Left forelimb (tissue), 1 donor: ENCODE data around the gene TARS3.
"Not testable (repeated sequence)": the region's sequence is repeated elsewhere in the genome, so short reads cannot be mapped to it uniquely, and the experiment has no call there.

Experiments used
- DNase-seq: peaks from one replicate; pipeline ENCODE4 v3.0.0-alpha.2; 2018; ENCODE audit warnings: low spot score

TARS3 gene

GRCh38 chr15:101698314-101698713 is 26.0 kb downstream of the TARS3 start:
- DNase-seq = no peak

GRCh38 chr15:101697488-101697887 is 26.8 kb downstream of the TARS3 start:
- DNase-seq = no peak

DNA sequence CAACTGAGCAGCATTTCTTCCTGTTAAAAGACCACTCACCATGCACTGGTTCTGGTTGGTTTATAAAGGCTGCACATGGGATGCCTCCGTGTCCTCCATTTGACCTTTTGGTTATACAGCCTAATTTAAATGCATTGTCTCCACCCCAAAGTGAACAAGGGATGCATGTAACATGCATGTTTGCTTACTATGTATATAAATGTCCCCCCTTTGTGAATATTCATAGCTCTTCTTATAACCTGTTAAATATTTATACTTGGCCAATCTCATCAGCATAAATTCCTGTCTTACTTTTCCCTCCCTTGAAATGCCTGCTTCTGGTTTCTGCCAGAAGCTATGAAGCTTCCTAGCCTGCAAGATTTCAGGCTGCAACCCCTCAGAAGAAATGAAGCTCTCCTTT is 27.4 kb downstream of the TARS3 start:
- DNase-seq = no peak

DNA sequence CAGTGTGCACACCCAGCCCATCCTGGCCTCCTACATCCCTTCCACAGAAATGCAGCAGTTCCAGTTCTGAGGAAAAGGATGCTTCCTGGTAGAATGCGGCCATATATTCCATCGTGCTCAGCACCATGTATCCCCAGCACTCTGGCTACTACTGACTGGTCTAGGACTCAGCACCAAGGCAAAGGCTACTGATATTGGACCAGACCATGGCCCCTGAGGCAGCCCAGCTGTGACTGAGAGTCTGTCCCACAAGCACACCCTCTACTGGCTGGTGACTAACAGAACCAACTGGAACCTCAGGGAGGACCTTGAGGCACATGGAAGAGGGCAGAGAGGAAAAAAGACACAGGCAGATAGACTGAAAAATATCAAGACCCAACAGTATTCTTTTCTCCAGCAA is 30.0 kb downstream of the TARS3 start:
- no peak for DNase-seq

DNA sequence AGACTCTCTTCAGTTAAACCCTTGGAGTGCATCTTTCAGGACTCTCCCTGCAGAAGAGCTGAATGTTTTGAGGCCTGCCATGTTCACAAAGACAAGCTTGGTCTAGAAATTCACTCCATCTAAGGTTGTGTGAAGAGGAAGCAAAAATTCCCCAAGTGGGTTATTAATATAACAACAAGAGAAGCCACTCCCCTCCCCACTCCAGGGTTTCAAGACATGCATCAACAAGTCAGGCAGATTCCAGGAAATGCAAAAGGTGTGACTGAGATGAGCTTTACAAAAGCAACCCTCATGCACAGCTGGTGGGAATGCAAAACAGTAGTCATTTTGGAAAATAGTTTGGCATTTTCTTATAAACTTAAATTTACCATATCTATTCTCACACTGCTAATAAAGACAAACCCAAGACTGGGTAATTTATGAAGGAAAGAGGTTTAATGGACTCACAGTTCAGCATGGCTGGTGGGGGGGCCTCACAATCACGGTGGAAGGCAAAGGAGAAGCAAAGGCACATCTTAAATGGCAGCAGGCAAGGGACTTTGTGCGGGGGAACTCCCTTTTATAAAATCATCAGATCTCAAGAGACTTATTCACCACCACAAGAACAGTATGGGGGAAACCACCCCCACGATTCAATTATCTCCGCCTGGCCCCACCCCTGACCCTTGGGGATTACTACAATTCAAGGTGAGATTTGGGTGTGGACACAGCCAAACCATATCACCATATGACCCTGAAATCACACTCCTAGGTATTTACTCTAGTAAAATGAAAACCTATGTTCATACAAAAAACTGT is 31.3 kb downstream of the TARS3 start:
- no peak for DNase-seq

DNA sequence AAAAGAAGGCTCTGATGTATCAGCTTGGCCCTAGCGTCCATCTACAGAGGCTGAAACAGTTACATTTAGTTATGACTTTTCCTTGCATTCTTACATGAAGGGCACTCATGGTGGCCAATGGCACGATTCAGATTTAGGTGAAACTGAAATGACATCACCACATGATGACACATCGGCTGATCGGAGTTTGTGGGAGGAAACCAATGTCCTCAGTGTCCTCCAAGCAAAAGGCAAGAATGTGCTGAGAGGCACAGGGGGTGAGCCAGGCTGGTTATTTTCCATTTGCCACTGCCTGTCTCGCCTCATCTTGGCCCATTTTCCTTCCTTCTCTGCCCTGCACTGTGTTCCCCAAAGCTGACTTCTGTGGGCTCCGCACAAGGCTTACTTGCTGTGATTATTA is 34.4 kb downstream of the TARS3 start:
- DNase-seq = no peak

GRCh38 chr15:101686718-101687117 is 37.6 kb downstream of the TARS3 start:
- DNase-seq = no peak

GRCh38 chr15:101684877-101685276 is 39.4 kb downstream of the TARS3 start:
- DNase-seq = no peak

DNA sequence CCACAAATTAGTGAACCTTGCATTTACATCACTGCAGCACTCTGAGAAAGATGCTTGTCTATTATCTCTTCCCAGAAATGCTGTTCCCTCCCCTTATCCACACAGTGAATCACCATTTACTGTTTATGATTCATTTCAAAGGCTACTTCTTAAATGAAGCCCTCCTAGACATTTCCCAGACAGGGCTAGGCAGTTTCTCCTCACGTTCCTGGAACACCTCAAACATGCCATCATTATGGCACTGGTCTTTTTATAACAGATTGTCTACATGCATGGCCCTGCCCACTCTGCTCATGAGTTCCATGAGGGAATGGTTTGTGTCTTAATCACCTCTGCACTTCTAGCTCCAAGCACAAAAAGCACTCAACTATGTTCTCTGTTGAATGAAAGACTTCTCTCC is 39.9 kb downstream of the TARS3 start:
- no peak for DNase-seq

GRCh38 chr15:101679806-101680205 is 44.5 kb downstream of the TARS3 start:
- no peak for DNase-seq

DNA sequence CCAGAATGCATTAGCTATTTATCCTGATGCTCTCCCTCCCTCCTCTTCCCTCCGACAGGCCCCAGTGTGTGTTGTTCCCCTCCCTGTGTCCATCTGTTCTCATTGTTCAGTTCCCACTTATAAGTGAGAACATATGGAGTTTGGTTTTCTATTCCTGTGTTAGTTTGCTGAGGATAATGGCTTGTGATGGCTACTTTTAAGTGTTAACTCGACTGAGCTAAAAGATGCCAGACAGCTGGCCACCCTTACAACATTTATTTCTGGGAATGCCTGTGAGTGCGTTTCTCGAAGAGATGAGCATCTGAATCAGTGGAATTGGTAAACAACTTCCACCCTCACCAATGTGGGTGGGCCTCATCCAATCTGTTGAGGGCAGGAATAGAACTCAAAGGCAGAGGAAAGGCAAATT is 47.3 kb downstream of the TARS3 start:
- no peak for DNase-seq

DNA sequence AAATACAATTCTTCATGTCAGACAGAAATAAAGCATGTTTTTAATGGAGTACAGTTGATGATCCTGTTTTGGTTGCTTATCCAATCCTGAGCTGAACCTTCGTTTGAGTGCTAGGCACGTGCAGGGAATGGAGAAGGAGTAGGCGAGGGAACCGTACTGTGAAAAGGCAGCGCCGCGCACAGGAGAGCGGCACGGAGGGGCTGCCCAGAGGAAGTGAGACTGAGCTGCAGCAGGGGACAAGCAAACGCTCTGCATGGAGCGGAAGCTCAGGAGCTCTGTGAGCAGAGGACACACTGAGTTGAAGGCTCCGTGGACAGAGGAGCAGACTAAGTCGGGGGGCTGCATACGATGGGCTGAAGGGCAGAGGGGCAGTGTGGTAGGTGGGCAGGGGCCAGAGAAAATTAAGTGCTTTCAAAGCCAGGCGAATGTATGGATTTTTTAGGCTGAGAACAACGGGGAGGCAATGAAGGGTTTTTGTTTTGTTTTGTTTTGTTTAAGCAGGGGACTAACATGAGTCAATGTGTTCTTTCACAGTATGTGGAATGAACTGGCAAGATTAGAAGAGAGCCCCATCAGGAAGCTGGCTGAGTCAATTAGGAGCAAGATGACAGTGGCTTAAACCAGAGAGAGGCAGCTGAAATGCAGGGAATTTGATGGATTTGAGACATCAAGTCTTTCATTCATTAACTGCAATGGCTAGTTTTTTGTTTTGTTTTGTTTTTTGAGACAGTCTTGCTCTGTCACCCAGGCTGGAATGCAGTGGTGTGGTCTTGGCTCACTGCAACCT is 48.3 kb downstream of the TARS3 start:
- DNase-seq = no peak

DNA sequence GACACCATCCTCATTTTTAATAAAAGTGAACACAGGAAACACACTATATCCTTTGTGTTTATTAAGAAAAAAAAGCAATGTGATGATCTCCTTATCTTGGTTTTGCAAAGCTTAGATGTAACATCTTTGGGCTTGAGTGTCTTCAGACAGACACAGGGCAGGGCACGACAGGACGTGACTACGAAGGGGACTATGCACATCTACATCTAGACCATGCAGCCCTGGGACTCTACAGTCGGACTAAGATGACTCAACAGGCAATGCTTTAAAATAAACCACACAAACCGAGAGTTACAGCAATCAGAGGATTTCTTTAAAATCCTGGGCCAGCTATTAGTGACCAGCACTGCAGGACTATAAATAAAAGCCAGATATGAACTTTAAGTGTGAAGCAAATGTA is 49.3 kb downstream of the TARS3 start:
- DNase-seq = no peak

DNA sequence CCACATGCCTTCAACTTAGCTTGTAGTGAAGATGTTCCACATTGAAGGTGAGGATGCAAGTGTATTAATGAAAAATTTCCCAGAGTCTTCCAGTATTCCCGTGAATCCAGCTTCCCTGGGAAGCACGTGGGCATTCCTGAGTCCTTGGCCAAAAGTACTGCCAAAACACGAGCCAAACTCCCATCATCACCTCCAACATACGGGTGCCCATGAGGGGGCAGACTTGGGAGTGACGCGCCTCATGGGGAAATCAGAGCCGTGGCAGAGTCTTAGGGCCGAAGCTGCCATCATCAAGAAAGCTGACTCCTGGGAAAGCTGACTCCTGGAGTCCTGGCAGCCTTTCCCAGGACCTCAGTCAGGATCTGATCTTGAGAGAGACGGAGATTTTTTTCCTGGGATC is 52.0 kb downstream of the TARS3 start:
- no peak for DNase-seq

DNA sequence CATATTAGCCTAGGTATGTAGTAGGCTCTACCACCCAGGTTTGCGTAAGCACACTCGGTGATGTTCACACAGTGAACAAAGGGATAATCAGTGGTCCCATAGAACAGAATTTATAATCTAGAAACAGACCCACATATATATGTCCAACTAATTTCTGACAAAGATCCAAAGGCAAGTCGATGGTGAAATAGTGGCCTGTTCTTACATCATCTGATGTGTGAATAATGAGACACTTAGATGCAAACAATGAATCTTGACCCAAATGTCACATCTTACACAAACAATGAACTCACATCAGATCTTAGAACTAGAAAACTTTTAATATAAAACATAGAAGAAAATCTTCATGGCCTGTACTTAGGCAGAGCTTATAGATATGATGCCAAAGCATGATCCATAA is 54.5 kb downstream of the TARS3 start:
- no peak for DNase-seq

GRCh38 chr15:101667881-101668280 is 56.4 kb downstream of the TARS3 start:
- DNase-seq = no peak

DNA sequence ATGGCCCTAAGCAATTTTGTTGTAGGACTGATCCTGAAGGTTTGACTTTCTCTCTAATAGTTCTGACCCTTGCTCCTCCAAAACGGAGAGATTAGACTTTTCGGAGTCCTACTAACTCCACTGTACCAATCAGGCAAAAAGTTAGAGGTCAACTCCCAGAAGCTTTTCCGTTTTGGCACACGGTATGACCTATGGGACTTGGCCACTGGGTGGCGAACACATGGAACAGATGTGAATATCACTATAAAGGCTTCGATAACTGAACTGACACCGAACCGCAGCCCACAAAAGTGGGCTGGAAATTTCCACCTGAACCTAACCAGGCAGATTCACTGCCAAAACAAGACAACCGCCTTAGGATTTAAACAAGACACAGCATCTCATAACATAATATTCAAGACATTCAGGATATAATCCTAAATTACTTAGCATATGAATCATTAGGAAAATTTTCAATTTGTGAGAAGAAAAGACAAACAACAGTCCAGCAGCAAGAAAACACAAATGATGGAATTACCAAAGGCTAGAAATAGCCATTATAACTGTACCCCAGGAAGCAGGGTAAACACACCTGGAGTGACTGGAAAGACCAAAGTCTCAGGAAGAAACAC is 59.9 kb downstream of the TARS3 start:
- no peak for DNase-seq

DNA sequence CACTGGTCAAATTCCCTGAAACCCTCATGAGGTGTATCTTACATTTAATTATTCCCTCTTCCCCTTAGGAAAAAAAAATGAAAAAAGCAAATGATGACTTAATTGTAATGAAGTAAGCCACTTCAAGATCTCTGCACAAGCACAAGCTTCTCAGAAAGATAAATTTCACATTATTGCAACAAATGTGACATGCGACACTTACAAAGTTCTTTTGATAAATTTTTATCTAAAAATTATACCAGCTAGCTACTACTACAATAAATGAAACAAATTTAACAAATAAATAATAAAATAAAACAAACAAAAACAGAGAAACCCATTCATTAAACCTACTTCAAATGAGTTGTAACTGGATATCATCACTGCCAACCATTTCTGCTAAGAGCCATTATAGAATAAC is 62.1 kb downstream of the TARS3 start:
- DNase-seq = no peak

DNA sequence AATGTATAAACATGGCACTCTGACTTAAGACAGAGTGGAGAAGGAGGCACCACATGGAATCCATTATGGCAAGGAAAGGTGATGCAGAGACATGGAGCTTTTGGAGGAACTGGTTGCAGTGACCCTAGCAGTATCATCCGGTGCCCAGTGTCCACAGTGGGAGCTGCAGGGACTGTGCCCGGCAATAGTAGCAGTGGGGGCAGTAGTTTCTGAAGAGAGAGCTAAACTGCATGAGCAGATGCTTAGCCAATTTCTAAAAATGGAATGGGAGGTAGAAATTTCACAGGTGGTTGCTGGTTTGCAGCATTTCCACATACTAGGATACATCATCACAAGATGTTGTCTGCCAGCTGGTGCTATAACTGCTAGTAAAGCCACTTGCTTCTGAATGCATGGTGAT is 64.3 kb downstream of the TARS3 start:
- no peak for DNase-seq

DNA sequence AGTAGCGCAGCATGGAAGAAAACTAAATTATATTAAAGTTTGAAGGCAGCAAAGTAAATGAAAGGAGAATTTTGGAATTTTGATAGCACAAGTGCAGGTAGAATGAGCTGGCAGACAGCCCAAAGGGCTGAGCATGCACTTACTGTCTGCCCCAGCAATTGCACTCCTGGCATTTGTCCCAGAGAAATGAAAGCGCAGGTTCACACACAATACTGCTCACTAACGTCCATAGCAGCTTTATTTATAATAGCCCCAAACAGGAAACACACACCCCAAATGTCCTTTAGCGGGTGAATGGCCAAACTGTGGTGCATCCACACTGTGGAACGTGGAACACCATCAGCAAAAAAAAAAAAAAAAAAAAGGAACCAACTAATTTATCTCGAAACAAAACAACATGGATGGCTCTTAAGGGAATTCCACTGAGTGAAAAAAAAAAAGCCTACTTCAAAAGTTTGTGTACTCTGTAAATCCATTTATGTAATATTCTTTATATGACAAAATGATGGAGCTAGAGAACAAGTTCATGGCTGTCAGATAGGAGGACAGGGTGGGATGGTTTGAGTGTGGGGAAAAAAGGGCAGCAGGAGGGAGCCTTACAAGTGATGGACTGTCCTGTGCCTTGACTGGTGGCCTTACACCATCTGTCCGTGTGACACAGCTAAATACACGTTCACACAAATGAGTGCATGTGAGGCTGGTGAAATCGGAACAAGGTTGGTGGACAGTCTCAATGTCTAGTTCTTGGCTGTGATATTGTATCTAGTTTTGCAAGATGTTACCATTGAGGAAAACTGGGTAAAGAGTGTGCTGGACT is 66.1 kb downstream of the TARS3 start:
- no peak for DNase-seq

GRCh38 chr15:101657171-101657570 is 67.1 kb downstream of the TARS3 start:
- DNase-seq = no peak

- not testable (repeated sequence) for DNase-seq
Observed at GRCh38 chr15:101654624-101655337, 69.5 kb downstream of the TARS3 start.
